Suprapubic skin (tissue), 3 donors: Measurements from ENCODE around the gene TAPT1.

Experiments
- CTCF ChIP-seq, 2 donors: fragments of 200-600 bp in 1 of 2; fragments of 450-650 bp in 1 of 2; sonication (generic) in 1 of 2; IDR thresholded peaks; one replicate each; pipeline ENCODE4 v1.5.1; 2016 to 2019; ENCODE audit warnings: antibody characterized with exemption in 2 of 2, mild to moderate bottlenecking in 1 of 2, moderate library complexity in 1 of 2
- POLR2AphosphoS5 ChIP-seq, 3 donors: sonication (generic); formaldehyde crosslinking; IDR thresholded peaks; one replicate each; pipeline ENCODE4 v1.6.1; 2017; ENCODE audit warnings: antibody characterized with exemption in 3 of 3

GRCh38 chr4:16119981-16120380 lies 106.3 kb downstream of the TAPT1 start:
- no peak for TF ChIP-seq CTCF (IDR thresholded peaks at IDR 0.05)
- no peak for TF ChIP-seq POLR2AphosphoS5 (IDR thresholded peaks at IDR 0.05)
